T-helper 2 cell treated with Interferon-gamma antibody and Interleukin-4, amounts not matched to agents 5 μg/mL and 100 μg/mL, for 36 hours (primary cell): ENCODE measurements around the gene ASGR1.

Source experiments
- DNase-seq: peaks from one replicate; pipeline ENCODE4 v3.0.0; 2021; ENCODE audit warnings: low spot score
- H3K27ac Mint-ChIP-seq: one replicate; pipeline ENCODE4 v1.8.0; 2021; ENCODE audit warnings: mild to moderate bottlenecking, mixed read lengths
- H3K27me3 Mint-ChIP-seq: one replicate; pipeline ENCODE4 v1.8.0; 2021; ENCODE audit warnings: low read depth, mixed read lengths
- H3K36me3 Mint-ChIP-seq: one replicate; pipeline ENCODE4 v1.8.0; 2021; ENCODE audit warnings: low read depth, mixed read lengths
- H3K4me1 Mint-ChIP-seq: one replicate; pipeline ENCODE4 v1.8.0; 2021; ENCODE audit warnings: low read depth, mixed read lengths
- H3K4me3 Mint-ChIP-seq: one replicate; pipeline ENCODE4 v1.8.0; 2022; ENCODE audit warnings: mild to moderate bottlenecking, moderate library complexity, mixed read lengths
- H3K9me3 Mint-ChIP-seq: one replicate; pipeline ENCODE4 v1.8.0; 2021; ENCODE audit warnings: mixed read lengths

Gene ASGR1

GRCh38 chr17:7208754-7209460 lies 29.7 kb upstream of the ASGR1 start:
- Mint-ChIP-seq H3K36me3 (no peaks in the 10 kb centered on the region), H3K27ac (no peak overlapping the region), H3K4me3 (no peak overlapping the region), H3K9me3 (no peaks in the 10 kb centered on the region), H3K4me1 (peaks cover 31% of the 10 kb centered on the region), H3K27me3 (peaks cover 22% of the 10 kb centered on the region)
- DNase-seq: no peak

DNA sequence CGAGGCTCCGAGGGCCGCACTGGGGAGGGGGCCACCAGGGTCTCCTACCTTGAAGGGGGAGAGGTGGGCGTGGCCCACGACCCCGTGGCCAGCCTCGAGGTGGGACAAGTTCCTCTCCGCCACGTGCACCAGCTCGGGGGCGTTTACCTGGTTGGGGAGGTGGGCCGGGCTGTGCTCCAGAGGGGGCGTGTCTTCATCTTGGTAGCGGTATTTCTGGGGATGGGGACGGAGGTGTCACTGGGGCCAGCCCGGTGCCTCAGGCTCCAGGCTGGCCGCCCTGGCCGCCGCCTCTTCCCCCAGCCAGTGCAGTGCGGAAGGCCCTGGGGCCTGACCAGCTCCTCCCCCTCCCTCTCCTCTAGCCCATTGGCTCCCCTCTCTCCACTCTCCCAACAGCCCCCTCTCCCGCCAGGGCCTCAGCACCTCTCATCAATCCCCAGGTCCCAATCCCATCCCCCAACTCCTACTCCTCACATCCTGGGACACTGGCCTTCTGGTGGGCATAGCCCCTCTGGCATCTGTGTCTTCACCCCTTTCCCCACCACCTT lies 28.9 kb upstream of the ASGR1 start:
- Mint-ChIP-seq H3K36me3 (no peaks in the 10 kb centered on the region), H3K9me3 (no peaks in the 10 kb centered on the region), H3K4me3 (no peak overlapping the region), H3K27me3 (peaks cover 18% of the 10 kb centered on the region), H3K4me1 (peaks cover 25% of the 10 kb centered on the region), H3K27ac (no peak overlapping the region)
- DNase-seq: no peak

DNA sequence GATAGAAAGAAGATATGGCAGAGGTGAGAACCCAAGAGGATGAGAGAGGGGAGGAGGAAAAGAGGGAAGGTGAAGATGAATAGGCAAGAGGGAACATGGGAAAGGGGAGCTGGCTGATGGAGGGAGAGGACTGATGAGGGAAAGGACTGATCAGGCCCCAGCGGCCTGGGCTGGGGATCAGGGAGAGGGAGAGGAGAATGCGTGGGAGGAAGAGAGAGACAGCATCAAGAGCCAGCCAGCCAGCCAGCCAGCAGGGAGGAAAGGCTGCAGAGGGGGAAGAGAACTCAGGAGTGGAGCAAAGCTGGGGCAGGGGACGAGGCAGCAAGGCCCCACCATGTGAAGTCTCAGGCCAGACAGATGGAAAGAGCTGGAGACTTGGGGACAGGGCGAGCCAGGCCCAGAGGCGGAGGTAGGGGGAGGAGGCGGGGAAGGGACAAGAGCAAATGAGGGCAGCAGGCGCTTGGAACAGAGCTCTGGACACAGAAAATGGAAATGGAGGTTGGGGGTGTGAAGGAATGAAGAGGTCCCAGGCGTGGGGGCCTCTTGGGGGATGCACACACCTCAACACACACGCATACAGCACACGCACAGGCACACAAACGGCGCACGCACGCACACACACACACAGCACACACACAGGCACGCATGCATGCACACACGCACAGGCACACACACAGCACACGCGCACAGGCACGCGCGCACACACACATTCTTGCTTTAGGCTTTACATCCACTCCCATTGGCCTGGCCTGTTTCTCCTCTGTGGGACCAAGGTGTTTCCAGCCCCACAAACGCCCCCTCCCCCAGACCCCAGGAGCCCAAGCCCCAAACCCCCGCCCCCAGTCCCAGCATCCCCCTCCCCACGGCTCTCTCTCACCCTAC lies 28.2 kb upstream of the ASGR1 start:
- peak overlapping the region; percentile 61 for H3K27ac Mint-ChIP-seq
- peaks cover 25% of the 10 kb centered on the region for H3K4me1 Mint-ChIP-seq
- DNase-seq: no peak
- H3K27me3 Mint-ChIP-seq: peaks cover 16% of the 10 kb centered on the region
- H3K9me3 Mint-ChIP-seq: no peaks in the 10 kb centered on the region
- H3K4me3 Mint-ChIP-seq: no peak overlapping the region
- H3K36me3 Mint-ChIP-seq: no peaks in the 10 kb centered on the region

DNA sequence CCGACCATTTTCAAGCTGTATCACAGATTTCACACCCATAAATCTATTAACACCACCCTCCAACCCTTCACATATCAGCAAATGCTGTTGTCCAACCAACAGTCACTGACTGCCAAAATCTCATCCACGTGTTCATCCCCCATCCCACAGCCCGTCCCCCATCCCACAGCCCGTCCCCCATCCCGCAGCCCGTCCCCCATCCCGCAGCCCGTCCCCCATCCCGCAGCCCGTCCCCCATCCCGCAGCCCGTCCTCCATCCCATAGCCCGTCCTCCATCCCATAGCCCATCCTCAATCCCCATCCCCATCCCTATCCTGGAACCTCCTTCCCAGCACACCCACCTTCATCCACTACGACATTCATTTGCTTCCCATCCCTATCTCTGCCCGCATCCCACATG lies 26.4 kb upstream of the ASGR1 start:
- H3K36me3 Mint-ChIP-seq: no peaks in the 10 kb centered on the region
- peaks cover 24% of the 10 kb centered on the region for H3K4me1 Mint-ChIP-seq
- DNase-seq: no peak

DNA sequence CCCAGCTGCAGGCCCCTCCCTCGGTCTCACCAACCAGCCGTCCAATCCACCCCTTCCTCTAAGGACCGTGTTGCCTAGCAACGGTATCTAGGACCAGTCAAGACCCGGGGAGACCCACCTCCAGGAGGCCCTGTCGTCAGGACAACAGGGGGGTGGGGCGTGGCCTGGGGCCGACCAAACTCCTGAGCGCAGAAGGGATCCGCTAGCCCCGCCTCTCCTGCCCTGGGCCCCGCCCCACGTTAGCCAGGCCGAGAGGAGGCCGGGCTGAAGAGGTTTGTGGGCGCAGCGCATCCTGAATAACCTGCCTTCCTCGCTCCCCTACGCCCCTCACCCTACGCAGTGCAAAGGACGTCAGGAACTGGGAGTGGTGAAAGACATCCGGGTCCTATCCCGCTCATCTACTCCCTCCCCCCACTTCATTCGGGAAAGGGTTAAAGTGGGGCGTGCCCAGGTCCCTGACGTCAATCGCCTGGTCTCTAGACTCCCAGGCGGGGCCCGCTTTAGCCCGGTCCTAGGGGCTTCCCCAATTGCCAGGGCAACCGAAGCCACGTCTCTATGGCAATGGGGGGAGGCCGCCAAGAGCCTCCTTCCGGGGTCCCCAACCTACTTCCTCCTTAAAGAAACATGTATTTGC lies 25.8 kb upstream of the ASGR1 start:
- Mint-ChIP-seq H3K4me1 (peaks cover 24% of the 10 kb centered on the region), H3K27ac (peak overlapping the region; percentile 90), H3K4me3 (peak overlapping the region; percentile 82), H3K27me3 (peaks cover under 1% of the 10 kb centered on the region), H3K9me3 (no peaks in the 10 kb centered on the region), H3K36me3 (no peaks in the 10 kb centered on the region)
- DNase-seq: peak; percentile 90

More for the DNA sequence above, 26.4 kb upstream of the ASGR1 start:
- peak overlapping the region; percentile 90 for H3K27ac Mint-ChIP-seq
- H3K4me3 Mint-ChIP-seq: peak overlapping the region; percentile 82
- H3K9me3 Mint-ChIP-seq: no peaks in the 10 kb centered on the region
- H3K27me3 Mint-ChIP-seq: peaks cover 5% of the 10 kb centered on the region

GRCh38 chr17:7204336-7204735 lies 25.2 kb upstream of the ASGR1 start:
- H3K27ac Mint-ChIP-seq: peak overlapping the region; percentile 90
- no peaks in the 10 kb centered on the region for H3K9me3 Mint-ChIP-seq
- no peaks in the 10 kb centered on the region for H3K27me3 Mint-ChIP-seq
- H3K4me3 Mint-ChIP-seq: peak overlapping the region; percentile 82
- peaks cover 24% of the 10 kb centered on the region for H3K4me1 Mint-ChIP-seq
- DNase-seq: no peak
- H3K36me3 Mint-ChIP-seq: no peaks in the 10 kb centered on the region

DNA sequence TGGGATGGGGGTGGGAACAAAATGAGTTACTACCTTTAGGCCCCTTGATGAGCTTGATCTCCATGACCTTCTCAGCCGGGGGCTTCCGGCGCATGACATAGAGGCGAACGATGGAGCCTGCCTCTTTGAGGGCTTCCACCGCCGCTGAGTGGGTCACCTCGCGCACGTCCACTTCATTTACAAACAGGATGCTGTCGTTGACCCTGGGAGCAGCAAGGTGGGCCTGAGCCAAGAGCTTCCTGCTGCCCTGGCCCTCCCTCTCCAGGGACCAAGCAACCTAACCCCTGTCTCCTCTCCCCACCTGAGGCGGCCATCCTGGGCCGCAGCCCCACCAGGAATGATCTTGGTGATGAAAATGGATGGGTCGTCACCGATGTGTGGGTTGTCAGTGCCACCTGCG lies 24.2 kb upstream of the ASGR1 start:
- no peaks in the 10 kb centered on the region for H3K27me3 Mint-ChIP-seq
- peaks cover 24% of the 10 kb centered on the region for H3K4me1 Mint-ChIP-seq
- H3K36me3 Mint-ChIP-seq: no peaks in the 10 kb centered on the region
- H3K9me3 Mint-ChIP-seq: no peaks in the 10 kb centered on the region
- H3K4me3 Mint-ChIP-seq: peak overlapping the region; percentile 82
- no peak for DNase-seq
- peak overlapping the region; percentile 90 for H3K27ac Mint-ChIP-seq

DNA sequence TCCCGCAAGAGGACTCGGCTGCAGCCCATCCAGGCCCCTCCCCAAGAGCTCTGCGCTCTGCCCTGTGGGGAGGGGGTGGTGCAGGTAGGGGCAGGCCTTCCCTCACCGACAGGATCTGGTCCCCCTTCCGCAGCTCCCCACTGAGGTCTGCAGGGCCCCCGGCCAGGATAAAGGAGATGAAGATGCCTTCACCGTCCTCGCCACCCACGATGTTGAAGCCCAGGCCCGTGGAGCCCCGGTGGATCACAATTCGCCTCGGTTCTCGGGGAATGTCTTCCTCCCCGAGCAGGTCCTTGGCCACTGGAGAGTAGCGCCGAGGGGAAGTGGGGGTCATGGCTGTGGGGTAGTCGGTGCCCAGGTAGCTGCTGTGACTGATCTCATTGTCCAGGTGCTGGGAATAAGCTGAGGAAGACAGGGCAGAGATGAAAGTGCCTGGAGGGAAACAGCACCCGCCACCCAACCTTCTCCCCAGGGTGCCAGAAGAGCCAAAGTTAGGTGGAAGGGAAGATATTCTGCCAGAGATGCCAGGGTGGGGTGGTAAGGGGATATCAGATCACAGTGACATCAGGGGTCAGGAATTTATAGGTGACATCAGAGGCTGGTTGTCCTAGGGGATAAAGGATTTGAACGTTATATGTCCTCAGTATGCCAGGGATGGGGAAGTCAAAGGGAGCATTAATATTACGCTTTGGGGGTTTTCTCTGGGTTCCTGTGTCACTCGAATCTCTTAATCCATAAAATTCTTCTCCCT lies 17.7 kb upstream of the ASGR1 start:
- Mint-ChIP-seq H3K27ac (no peak overlapping the region), H3K9me3 (no peaks in the 10 kb centered on the region), H3K27me3 (no peaks in the 10 kb centered on the region), H3K36me3 (no peaks in the 10 kb centered on the region), H3K4me3 (no peak overlapping the region), H3K4me1 (no peaks in the 10 kb centered on the region)
- DNase-seq: no peak

GRCh38 chr17:7195971-7196370 lies 16.8 kb upstream of the ASGR1 start:
- no peak overlapping the region for H3K27ac Mint-ChIP-seq
- no peaks in the 10 kb centered on the region for H3K27me3 Mint-ChIP-seq
- no peaks in the 10 kb centered on the region for H3K9me3 Mint-ChIP-seq
- no peak for DNase-seq
- no peaks in the 10 kb centered on the region for H3K36me3 Mint-ChIP-seq
- no peaks in the 10 kb centered on the region for H3K4me1 Mint-ChIP-seq
- H3K4me3 Mint-ChIP-seq: no peak overlapping the region

DNA sequence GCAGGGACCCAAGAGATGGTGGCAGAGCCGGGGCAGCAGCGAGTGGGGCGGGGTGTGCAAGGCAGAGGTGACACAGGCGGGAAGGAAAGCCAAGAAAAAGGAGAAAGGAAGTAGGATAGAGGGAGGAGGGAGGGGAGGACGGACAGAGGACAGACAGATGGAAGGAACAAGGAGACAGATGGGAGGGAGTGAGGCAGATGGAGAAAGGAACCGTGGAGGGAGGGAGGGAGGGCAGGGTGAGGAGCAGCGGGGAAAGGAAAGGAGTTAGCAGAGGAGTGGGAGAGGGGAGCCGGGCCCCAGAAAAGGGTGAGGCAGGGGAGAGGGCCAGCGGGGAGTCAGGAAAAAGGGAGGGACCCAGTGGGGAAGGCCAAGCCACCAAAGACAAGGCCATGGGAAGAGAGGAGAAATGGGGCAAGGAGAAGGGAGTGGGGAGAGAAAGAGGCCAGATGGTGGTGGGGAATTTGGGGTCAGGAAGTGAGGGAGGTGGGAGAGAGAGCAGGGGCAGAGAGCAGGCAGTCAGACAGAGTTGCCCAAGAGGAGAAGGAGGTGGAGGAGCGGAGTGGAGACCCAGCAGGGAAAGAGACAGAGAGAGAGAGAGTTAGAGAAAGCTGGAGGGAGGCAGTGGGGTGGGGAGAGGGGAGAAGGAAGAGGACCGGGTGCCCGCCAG lies 13.2 kb upstream of the ASGR1 start:
- Mint-ChIP-seq H3K4me3 (no peak overlapping the region), H3K27ac (no peak overlapping the region), H3K27me3 (no peaks in the 10 kb centered on the region), H3K36me3 (no peaks in the 10 kb centered on the region), H3K9me3 (no peaks in the 10 kb centered on the region), H3K4me1 (no peaks in the 10 kb centered on the region)
- no peak for DNase-seq

DNA sequence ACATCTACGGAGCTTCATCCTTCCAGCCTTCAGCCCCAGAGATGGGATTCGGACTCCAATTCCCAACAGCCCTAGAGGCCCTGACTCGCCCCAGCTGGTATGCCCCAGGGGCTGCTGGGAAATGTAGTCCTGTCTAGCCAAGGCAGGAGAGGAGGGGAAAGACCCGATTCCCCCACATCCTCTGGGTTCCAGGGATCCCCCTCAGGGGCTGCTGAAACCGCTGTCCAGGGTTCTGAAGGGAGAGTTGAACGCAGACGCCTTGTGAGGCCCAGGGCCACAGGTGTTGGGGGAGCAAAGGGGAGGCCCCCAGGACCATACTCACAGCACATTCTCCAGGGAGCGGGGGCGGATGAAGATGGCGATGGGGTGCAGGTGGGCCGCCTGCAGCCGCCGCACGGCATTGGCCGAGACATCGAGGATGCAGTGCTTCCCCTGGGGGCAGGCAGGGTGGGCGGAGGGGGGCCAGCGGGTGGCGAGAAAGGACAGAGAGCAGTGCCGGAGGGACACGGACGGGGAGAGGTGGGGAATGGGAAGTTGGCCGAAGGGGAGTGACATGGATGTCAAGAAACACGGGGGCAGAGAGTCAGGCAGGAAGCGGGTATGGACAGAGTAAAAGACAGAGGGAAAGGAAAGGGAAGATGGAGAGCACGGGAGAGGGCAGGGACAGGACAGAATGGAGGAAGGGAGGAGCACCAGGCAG lies 12.6 kb upstream of the ASGR1 start:
- Mint-ChIP-seq H3K27me3 (no peaks in the 10 kb centered on the region), H3K27ac (no peak overlapping the region), H3K4me3 (no peak overlapping the region), H3K9me3 (no peaks in the 10 kb centered on the region), H3K4me1 (no peaks in the 10 kb centered on the region), H3K36me3 (no peaks in the 10 kb centered on the region)
- no peak for DNase-seq

- peaks cover 4% of the 10 kb centered on the region for H3K4me1 Mint-ChIP-seq
- no peaks in the 10 kb centered on the region for H3K9me3 Mint-ChIP-seq
- no peak overlapping the region for H3K27ac Mint-ChIP-seq
- H3K27me3 Mint-ChIP-seq: no peaks in the 10 kb centered on the region
- H3K36me3 Mint-ChIP-seq: no peaks in the 10 kb centered on the region
- H3K4me3 Mint-ChIP-seq: no peak overlapping the region
- DNase-seq: no peak
These were observed 11.9 kb upstream of the ASGR1 start for GRCh38 chr17:7191069-7191468.
